ENCODE measurements around the gene HINT1.
"Not testable (repeated sequence)": the region's sequence is repeated elsewhere in the genome, so short reads cannot be mapped to it uniquely, and the experiment has no call there.

Gene HINT1

DNA sequence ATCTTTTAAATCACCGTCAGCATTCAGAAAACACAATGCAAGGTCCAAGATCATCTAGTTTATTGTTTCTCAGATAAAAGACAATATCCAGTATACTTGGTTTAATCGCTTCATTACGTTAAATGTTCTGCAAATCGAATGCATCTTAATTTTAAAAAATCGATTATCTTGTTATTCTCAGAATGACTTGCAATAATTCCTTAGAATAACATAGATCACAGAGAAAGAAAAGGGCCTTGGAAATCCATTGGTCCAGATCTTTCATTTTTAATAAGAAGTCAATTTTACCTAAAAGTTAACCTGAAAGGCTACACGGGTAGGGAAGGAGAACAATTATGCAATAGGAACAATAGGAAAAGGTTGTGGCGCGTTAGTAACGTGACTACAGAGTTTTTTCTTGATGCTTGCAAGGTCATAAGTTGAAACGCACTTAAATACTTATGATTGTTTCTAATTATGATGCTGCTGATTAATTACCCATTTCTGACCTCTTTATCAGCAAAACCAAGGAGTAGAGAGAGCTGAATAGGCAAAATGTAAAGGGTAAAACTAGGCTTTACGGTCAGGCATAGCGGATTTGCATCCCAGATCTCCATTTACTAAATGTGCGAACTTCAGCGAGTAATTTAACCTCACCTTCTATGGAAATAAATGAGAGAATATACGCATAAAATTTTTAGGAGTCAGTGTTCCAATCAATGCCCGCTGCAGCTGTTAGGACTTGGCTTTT lies 4.9 kb upstream of the HINT1 start:
- DNase-seq, result no peak

DNA sequence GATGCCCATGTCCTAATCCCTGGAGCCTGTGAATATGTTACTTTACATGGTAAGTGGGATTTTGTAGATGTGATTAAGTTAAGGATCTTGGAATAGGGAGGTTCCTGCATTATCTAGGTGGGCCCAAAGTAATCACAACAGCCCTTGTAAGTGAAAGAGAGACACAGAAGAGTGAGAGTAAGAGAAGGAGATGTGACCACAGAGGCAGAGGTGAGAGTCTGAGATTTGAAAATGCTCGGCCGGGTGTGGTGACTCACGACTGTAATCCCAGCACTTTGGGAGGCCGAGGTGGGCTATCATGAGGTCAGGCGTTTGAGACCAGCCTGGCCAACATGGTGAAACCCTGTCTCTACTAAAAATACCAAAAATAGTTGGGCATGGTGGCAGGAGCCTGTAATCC lies 2.6 kb upstream of the HINT1 start:
- no peak for DNase-seq

DNA sequence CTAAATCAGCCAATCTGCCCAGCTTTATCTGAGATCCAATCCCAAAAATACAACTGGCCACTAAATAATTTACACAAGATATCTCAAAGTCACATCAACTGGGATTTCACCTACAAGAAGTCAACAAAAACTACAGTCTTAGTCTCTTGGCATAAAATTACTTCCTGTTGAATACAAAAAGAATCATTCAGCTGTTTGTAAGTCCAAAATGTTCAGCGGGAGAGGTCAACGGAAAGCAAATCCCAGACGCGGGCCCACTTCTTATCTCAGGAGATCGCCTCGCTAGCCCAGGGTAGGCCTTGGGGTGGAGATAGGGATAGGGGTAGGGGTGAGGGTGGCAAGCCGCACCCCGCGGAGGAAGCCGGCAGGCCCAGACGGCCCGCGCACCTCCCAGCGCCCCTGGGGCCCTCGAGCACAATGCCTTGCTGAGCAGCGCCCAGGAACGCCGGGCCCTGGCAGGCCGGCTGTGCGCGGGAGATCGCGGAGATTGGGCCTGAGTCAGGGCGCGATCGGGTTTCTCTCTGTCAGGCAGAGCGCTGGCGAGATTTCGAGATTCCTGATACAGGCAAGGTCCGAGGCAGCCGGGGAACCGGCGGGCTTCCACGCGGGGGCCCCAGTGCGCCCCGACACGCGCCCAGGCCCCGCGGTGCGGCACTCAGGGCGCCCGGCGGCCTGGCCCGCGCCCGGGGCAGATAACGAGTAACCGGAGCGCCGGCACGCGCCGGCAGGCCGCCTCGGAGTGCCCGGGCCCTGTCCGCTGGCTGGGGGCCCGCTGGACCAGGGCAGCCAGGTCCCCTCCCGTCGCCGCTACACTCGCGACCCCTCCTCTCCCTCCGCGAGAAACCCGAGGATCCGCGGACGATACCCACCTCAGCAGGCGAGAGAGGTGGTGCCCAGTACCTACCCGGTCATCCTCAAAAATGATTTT lies 601 bp downstream of the HINT1 start:
- no peak for DNase-seq

DNA sequence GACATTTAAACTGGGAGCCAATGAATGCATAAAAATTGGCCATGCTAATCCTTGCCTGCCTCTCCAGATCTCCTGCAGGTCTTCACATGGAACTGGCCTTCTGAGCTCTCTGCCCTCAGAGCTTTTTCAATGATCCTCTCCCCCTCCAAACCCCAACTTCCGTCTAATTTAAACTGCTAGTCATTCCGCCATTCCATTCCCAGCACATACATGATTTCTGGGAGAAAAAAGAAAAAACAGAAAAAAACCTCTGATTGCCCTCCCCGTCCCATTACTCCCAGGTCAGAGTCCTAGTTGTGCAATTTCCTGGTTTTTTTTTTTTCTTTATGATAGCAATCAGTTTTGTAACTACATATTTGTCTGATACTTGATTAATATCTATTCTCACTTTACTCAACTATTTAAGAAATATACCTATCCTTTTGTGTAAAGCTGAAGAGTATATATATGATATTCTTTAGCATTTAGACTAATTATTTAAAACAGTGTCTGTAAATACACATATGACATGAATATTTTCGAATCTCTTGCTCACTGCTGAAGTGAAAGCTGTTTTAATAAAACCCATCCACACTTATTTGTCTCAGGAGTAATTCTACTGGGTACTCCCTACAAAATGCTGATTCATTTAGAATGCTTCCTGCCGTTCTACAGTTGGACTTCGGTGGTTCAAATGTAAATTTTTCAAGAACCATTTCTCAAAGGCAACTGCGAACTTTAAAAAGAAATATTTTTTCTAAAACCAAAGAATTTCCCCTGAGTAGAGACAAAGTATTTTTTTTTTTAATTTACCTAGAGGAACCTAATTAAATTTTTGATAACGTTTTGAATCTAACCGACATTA lies 1.6 kb downstream of the HINT1 start:
- DNase-seq, result no peak

DNA sequence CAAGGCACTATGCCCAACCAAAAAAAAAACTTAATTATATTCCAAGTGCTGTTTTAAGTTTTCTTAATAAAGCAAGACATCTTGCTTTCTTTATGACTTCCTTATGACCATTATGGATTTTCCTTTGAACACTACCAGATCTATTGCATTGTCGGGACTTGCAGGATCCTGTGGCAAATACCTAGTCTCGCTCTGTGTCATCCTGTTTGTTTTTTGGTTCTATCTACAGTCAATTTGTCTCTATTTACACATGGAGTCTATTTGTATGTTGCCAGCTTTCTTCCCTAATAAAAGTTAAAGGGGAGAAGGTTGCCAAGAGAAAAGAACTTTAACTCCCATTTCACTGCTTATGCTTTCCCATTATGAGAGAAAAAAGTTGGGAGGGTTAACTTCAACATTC lies 4.9 kb downstream of the HINT1 start:
- DNase-seq, result no peak

DNA sequence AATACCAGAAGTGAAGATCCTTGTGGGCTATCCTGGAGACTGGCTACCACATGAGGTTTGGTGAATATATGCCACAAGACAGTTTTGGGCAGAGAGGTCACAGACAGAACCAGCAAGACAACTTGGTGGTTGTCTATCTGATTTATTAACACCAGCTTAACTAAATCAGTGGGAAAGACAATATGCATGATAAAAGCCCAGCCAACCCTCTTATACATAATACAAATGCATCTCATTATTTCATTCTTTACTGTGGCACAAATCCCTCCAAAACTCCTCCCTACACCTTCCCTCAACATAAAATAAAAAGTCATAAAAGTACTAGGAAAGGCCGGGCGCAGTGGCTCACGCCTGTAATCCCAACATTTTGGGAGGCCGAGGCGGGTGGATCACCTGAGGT lies 8.1 kb downstream of the HINT1 start:
- DNase-seq, result no peak

DNA sequence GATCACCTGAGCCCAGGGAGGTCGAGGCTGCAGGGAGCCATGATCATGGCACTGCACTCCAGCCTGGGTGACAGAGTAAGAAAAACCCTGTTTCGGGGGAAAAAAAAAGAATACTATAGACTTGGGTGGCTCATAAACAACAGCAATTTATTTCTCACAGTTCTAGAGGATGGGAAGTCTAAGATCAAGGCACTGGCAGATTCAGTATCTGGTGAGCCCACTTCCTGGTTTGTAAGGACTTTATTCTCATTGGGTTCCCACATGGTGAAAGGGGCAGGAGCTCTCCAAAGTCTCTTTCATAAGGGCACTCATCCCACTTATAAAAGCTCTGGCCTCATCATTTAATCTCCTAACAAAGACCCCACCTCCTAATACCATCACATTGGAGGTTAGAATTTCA lies 8.7 kb downstream of the HINT1 start:
- no peak for DNase-seq

DNA sequence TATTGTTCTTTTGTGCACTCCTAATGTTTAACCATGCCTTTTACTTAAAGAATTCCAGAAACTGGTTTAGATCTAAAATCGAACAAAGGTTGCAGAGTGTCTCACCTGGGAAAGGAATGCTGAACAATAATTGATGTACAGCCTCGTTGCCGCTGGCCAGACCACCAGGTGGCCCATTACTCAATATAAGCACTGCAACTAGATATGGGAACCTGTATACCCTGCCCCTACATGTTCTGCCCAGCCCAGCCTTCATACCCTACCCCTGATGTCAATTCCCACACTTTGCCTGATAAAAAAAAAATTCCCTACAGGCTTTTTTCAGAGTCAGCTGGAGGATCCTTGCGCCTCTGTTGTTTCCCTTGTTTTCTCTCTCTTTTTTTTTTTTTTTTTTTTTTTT lies 13.8 kb downstream of the HINT1 start:
- DNase-seq, result no peak

DNA sequence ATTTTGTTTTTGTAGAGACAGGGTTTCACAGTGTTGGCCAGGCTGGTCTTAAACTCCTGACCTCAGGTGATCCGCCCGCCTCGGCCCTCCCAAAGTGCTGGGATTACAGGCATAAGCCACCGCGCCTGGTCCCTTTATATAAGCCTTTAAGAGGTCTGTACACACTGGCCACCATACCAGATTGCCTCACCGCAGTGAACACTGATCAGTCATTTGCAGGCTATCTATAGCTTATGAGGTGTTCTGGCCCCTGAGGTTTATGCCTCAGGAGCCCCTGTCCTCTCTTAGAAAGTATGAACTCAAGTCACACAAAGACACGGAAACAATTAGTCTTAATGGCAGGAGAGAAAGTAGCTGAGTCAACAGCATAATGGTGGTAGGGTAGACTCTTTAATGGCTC lies 14.6 kb downstream of the HINT1 start:
- no peak for DNase-seq

DNA sequence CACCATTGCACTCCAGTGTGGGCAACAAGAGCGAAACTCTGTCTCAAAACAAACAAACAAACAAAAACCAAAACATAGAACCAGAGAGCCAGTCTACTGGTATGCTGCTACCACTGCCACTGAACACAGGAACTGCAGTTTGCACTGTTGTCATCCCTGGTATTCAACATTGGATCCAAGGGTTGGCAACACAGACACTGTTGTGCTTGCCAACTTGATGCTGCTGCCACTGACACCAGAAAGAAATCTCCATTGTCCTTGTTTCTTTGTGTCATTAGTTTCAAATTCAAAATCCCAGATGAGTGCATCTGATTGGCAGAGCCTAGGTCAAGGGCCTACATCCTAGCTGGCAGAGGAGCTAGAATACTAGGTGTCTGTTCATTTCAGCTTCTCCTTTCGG lies 16.2 kb downstream of the HINT1 start:
- no peak for DNase-seq

DNA sequence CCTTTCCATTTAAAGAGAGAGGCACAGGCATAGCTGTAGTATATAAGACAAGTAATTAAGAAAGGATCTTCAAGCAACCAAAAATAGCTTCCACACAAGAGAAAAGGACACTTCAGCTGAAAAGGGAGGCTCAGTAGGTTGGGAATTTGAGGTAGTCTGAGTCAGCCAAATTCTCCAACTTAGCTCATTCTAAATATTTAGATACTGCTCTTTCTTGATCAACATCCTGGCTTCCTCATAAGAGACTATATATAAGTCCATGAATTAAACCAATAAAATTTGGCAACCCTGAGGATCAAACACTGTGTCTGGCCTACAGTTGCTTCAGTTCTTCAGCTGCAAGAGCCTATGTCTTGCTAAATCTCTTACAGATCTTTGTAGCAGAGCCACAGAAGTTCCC lies 17.8 kb downstream of the HINT1 start:
- no peak for DNase-seq

DNA sequence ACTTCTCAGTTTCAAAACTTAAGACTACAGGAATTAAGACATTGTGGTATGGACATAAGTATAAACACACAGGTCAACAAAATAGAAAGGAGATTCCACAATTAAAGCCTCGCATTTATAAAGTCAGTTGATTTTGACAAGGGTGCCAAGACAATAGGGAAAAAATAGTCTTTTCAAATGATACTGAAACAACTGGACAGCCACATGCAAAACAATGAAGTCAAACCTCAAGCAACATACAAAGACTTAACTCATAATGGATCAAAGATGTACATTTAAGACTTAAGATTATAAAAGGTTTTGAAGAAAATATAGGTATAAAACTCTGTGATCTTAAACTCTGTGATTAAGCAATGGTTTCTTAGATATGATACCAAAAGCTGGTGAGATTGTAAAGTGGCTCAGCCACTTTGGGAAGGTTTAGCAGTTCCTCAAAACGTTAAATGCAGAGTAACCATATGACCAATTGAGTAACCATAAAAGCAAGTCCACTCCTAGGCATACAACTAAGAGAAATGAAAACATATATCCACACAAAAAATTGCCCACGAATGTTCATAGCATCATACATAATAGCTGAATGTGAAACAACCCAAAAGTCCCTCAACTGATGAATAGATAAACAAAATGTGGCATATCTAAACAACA lies 22.0 kb downstream of the HINT1 start:
- DNase-seq, result no peak

DNA sequence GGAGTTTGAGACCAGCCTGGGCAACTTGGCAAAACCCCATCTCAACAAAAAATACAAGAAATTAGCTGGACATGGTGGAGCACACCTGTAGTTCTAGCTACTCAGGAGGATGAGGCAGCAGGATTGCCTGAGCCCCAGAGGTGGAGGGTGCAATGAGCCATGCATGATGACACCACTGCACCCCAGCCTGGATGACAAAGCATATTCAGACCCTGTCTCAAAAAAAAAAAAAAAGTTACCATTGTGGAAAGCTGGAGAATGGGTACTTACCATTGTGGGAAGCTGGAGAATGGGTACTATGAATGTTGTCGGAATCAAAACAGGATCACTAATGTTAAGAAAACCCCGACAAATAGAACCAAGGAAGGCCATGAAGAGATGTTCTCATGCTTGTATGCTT lies 25.7 kb downstream of the HINT1 start:
- no peak for DNase-seq

DNA sequence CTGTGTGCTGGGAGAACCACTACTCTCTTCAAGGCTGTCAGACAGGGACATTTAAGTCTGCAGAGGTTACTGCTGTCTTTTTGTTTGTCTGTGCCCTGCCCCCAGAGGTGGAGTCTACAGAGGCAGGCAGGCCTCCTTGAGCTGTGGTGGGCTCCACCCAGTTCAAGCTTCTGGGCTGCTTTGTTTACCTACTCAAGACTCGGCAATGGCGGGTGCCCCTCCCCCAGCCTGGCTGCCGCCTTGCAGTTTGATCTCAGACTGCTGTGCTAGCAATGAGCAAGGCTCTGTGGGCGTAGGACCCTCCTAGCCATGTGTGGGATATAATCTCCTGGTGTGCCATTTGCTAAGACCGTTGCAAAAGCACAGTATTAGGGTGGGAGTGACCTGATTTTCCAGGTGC lies 26.6 kb downstream of the HINT1 start:
- not testable (repeated sequence) for DNase-seq

DNA sequence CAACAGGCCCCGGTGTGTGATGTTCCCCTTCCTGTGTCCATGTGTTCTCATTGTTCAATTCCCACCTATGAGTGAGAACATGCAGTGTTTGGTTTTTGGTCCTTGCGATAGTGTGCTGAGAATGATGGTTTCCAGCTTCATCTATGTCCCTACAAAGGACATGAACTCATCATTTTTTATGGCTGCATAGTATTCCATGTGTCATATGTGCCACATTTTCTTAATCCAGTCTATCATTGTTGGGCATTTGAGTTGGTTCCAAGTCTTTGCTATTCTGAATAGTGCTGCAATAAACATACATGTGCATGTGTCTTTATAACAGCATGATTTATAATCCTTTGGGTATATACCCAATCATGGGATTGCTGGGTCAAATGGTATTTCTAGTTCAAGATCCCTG lies 32.0 kb downstream of the HINT1 start:
- not testable (repeated sequence) for DNase-seq

DNA sequence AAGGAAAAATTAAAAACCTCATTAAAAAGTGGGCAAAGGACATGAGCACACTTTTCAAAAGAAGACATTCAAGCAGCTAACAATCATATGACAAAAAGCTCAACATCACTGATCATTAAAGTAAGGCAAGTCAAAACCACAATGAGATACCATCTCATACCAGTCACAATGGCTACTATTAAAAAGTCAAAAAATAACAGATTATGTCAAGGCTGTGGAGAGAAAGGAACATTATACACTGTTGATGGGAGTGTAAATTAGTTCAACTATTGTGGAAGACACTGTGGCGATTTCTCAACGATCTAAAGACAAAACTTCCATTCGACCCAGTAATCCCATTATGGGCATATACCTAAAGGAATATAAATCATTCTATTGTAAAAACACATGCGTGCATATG lies 35.8 kb downstream of the HINT1 start:
- no peak for DNase-seq

DNA sequence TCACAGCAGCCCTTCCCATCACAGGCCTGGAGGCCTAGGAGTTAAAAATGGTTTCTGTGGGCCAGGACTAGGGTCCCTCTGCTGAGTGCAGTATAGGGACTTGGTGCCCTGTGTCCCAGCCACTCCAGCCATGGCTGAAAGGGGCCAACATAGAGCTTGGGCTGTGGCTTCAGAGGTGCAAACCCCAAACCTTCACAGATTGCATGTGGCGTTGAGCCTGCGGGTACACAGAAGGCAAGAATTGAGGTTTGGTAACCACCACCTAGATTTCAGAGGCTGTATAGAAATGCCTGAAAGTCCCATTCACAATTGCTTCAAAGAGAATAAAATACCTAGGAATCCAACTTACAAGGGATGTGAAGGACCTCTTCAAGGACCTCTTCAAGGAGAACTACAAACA lies 37.8 kb downstream of the HINT1 start:
- not testable (repeated sequence) for DNase-seq

DNA sequence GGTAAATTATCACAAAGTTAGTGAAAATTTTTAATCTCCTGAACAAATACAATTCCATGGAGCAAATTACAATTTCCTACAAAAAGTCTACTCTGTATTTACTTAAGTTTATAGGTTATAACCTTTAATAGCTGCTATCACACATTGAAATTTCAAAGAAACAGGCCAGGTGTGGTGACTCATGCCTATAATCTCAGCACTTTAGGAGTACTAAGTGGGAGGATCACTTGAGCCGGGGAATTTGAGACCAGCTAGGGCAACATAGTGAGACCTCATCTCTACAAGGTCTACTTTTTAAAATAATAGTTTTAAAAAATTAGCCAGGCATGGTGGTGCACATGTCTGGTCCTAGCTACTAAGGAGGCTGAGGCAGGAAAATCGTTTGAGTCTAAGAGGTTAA lies 50.3 kb downstream of the HINT1 start:
- DNase-seq, result no peak

DNA sequence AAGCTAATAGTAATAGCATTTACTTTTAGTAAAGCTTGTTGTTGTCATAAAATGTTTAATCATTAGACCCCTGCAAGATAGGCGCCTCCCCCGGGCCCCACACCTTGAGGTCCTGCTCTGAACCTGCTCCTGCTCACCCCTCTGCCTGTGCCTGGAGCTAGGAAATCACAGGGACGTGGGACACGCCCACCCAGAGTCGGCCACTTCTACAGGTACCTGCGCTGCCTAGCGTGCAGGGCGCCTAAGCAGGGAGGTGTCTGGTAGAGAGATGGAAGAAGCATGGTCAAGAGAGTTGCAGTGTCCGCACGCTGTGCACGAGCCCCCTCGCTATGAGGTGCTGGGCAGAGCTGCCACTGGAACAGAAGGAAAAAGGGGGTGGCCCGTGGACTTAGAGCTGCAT lies 52.6 kb downstream of the HINT1 start:
- no peak for DNase-seq

DNA sequence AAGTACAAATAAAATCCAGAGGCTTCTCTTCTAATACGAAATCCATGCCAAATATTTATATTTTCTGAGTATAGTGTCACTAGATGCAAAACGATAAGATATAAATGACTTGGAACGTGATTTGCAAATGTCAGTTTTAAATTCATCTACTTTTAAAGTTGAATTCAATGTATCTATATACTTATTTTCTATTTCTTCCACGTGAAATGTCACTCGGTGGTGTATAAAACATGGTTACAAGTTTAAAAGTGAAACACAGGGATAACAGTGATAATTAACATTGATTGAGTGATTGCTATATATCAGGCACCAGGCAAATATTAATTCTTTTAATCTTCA lies 54.8 kb downstream of the HINT1 start:
- no peak for DNase-seq

DNA sequence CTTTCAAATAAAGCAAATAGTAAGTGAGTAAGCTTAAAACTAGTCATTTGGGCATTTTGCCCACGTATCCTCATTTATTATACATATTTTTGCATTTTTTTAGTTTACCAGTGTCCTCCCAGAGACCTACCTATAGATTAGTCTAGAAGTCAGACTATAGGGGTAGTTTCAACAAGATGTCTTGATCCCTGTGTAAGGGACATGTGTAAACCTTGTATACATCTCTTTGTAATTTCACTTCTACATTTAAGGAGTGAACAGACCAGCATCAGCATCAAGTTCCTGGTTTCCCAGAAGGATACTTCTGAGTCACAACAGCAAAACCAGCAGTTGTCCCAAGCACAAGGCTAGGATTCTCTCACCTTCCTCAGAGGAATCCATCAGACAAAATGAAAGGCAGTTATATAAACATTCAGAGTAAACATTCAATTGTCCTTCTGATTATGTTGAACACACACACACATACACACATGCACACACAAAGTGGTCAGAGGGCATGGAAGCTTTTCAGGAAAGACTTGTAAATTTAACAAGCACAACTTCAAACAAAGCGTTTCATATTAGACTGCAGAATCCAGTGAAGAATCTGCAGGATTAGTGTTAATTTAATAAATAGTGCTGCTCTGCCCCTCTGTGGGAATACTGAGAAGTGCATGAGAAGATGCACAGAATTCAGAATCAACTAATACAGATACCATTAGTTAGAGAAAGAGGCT lies 55.4 kb downstream of the HINT1 start:
- DNase-seq, result peak; percentile 9

All from NCI-H1694 (cell line).